ENCODE measurements around the gene CALML5.

The CALML5 gene

DNA sequence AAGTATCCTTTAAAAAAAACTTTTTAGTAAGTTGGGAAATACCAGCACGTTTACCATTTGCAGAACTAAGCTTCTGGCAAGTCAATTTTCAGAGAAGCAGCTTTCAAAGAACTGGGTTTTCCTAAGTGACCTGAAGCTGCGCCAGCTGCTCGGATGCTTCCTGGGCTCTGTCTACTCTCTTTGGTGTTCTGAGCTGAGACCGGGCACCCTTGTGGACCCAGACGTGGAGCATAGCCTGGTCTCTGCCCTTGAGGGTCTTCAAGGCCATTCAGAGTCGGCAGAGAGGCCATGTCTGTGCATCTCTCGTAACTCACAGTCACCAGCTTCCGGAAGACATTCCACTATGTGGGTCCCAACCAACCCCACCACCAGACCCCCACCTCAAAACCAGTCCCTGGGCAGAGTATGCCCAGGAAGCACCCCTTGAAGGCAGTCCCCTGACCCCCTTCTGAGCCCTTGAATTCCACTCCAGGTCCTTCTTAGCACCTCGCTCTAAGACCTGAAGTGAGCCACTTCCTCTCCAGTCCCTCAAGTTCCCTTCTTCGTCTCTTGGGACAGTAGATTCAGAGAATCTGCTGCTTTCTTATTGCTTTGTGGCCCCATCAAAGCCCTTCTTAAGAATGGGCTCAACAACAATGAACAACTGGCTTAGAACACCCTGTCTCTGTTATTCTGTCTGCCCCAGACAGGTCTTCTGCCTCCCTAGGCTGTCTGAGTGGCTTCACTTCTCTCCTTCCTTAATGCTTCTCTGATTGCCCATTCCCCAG, 8.5 kb downstream of the CALML5 start:
- CTCF ChIA-PET: interaction anchor here (1.2 kb wide), 1 partner anchor 139 kb away, joined by 3 read pairs; no protein-coding TSS in a partner anchor
- Histone ChIP-seq H3K4me1 (ENCODE audit: control insufficient read depth, insufficient read depth, low read length) (no peaks in the 10 kb centered on the region), H3K9me3 (ENCODE audit: control insufficient read depth, insufficient read depth, low read depth, low read length) (no peaks in the 10 kb centered on the region), H3K36me3 (ENCODE audit: control insufficient read depth in 2 of 2, insufficient read depth in 1 of 2, low read length in 2 of 2) (no peaks in the 10 kb centered on the region), H3K27ac (ENCODE audit: extremely low read depth, low read depth, low read length) (no peak overlapping the region), H3K4me3 (ENCODE audit: low read depth, low read length) (no peak overlapping the region)
- POLR2A ChIA-PET: no interaction called here
- TF ChIP-seq ZNF2 (tag by site-specific recombination; IDR thresholded peaks at IDR 0.05) (no peak), GLI2 (tag by site-specific recombination; IDR thresholded peaks at IDR 0.05; ENCODE audit: borderline replicate concordance, low read depth) (no peak), ZNF555 (tag by site-specific recombination; conservative IDR thresholded peaks at IDR 0.05) (no peak), ZNF10 (tag by site-specific recombination; IDR thresholded peaks at IDR 0.05) (no peak), ZNF510 (tag by site-specific recombination; IDR thresholded peaks at IDR 0.05; ENCODE audit: insufficient replicate concordance) (no peak), ZNF561 (tag by site-specific recombination; IDR thresholded peaks at IDR 0.05; ENCODE audit: borderline replicate concordance) (no peak), SCRT1 (tag by site-specific recombination; IDR thresholded peaks at IDR 0.05; ENCODE audit: borderline replicate concordance) (no peak), ZNF514 (tag by site-specific recombination; IDR thresholded peaks at IDR 0.05) (no peak), RBAK (tag by site-specific recombination; IDR thresholded peaks at IDR 0.05) (no peak), ZNF530 (tag by site-specific recombination; IDR thresholded peaks at IDR 0.05; ENCODE audit: low read depth) (no peak)
- TF ChIP-seq, protein P1, sequence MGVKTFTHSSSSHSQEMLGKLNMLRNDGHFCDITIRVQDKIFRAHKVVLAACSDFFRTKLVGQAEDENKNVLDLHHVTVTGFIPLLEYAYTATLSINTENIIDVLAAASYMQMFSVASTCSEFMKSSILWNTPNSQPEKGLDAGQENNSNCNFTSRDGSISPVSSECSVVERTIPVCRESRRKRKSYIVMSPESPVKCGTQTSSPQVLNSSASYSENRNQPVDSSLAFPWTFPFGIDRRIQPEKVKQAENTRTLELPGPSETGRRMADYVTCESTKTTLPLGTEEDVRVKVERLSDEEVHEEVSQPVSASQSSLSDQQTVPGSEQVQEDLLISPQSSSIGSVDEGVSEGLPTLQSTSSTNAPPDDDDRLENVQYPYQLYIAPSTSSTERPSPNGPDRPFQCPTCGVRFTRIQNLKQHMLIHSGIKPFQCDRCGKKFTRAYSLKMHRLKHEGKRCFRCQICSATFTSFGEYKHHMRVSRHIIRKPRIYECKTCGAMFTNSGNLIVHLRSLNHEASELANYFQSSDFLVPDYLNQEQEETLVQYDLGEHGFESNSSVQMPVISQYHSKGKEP (tag by site-specific recombination; IDR thresholded peaks at IDR 0.05): no peak
- TF ChIP-seq, protein P2, sequence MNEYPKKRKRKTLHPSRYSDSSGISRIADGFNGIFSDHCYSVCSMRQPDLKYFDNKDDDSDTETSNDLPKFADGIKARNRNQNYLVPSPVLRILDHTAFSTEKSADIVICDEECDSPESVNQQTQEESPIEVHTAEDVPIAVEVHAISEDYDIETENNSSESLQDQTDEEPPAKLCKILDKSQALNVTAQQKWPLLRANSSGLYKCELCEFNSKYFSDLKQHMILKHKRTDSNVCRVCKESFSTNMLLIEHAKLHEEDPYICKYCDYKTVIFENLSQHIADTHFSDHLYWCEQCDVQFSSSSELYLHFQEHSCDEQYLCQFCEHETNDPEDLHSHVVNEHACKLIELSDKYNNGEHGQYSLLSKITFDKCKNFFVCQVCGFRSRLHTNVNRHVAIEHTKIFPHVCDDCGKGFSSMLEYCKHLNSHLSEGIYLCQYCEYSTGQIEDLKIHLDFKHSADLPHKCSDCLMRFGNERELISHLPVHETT (tag by site-specific recombination; IDR thresholded peaks at IDR 0.05): no peak
- TF ChIP-seq, protein P3, sequence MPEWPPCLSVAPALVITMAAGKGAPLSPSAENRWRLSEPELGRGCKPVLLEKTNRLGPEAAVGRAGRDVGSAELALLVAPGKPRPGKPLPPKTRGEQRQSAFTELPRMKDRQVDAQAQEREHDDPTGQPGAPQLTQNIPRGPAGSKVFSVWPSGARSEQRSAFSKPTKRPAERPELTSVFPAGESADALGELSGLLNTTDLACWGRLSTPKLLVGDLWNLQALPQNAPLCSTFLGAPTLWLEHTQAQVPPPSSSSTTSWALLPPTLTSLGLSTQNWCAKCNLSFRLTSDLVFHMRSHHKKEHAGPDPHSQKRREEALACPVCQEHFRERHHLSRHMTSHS (tag by site-specific recombination; IDR thresholded peaks at IDR 0.05): no peak
- TF ChIP-seq, protein P4, sequence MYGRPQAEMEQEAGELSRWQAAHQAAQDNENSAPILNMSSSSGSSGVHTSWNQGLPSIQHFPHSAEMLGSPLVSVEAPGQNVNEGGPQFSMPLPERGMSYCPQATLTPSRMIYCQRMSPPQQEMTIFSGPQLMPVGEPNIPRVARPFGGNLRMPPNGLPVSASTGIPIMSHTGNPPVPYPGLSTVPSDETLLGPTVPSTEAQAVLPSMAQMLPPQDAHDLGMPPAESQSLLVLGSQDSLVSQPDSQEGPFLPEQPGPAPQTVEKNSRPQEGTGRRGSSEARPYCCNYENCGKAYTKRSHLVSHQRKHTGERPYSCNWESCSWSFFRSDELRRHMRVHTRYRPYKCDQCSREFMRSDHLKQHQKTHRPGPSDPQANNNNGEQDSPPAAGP (tag by site-specific recombination; IDR thresholded peaks at IDR 0.05): no peak

DNA sequence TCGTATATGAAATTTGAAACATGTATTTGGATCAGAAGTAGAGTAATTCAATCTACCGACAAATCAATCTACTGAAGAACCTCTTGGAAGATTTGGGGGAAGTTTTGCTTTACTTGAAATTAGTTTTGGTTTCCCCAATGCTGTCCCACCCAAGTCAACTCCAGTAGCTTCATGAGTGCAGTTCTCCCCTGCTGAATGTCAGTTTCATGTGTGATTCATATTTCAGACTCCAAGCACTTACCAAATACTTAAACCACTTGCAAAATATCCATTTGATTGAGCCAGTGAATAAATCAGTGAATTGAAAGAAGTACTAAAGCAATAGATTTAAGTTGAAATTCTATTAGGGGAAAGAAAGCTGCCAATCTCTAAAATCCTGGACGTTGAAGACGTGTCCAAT, 9.3 kb downstream of the CALML5 start:
- Histone ChIP-seq H3K9me3 (ENCODE audit: control insufficient read depth, insufficient read depth, low read depth, low read length) (no peaks in the 10 kb centered on the region), H3K27ac (ENCODE audit: extremely low read depth, low read depth, low read length) (no peak overlapping the region), H3K36me3 (ENCODE audit: control insufficient read depth in 2 of 2, insufficient read depth in 1 of 2, low read length in 2 of 2) (no peaks in the 10 kb centered on the region), H3K4me3 (ENCODE audit: low read depth, low read length) (no peak overlapping the region), H3K4me1 (ENCODE audit: control insufficient read depth, insufficient read depth, low read length) (no peaks in the 10 kb centered on the region)
- POLR2A ChIA-PET: no interaction called here
- CTCF ChIA-PET: interaction anchor here (1.2 kb wide), 1 partner anchor 140 kb away, joined by 3 read pairs; no protein-coding TSS in a partner anchor
- TF ChIP-seq, protein P1 (tag by site-specific recombination; IDR thresholded peaks at IDR 0.05): no peak
- TF ChIP-seq ZNF571 (tag by site-specific recombination; IDR thresholded peaks at IDR 0.05) (no peak), ZNF596 (tag by site-specific recombination; IDR thresholded peaks at IDR 0.05) (no peak), ZNF561 (tag by site-specific recombination; IDR thresholded peaks at IDR 0.05; ENCODE audit: borderline replicate concordance) (no peak), GLIS2 (tag by site-specific recombination; IDR thresholded peaks at IDR 0.05) (no peak)
